HUES48 (cell line): ENCODE measurements around the gene AAMDC.
"Not testable (repeated sequence)": the region's sequence is repeated elsewhere in the genome, so short reads cannot be mapped to it uniquely, and the experiment has no call there.

ENCODE experiments used
- H3K27ac ChIP-seq: one replicate; pipeline ENCODE4 v1.7.0; 2013; ENCODE audit warnings: low read depth, low read length, inconsistent platforms
- H3K27me3 ChIP-seq: 2 replicates; pipeline ENCODE4 v1.6.1; 2013; ENCODE audit warnings: mild to moderate bottlenecking, low read length; ENCODE audit not compliant: control insufficient read depth, insufficient read depth
- H3K36me3 ChIP-seq: 2 replicates; pipeline ENCODE4 v1.6.1; 2013; ENCODE audit warnings: low read length; ENCODE audit not compliant: control insufficient read depth, insufficient read depth
- H3K4me1 ChIP-seq: 2 replicates; pipeline ENCODE4 v1.6.1; 2013; ENCODE audit warnings: mild to moderate bottlenecking, low read length; ENCODE audit not compliant: control insufficient read depth, insufficient read depth
- H3K4me3 ChIP-seq: 2 replicates; pipeline ENCODE4 v1.5.1; 2013; ENCODE audit warnings: mild to moderate bottlenecking, low read depth, low read length
- H3K9ac ChIP-seq: 2 replicates; pipeline ENCODE4 v1.6.1; 2013; ENCODE audit warnings: mild to moderate bottlenecking, low read depth, low read length, moderate library complexity
- H3K9me3 ChIP-seq: 2 replicates; pipeline ENCODE4 v1.6.1; 2013; ENCODE audit warnings: low read length; ENCODE audit not compliant: control insufficient read depth, insufficient read depth

The AAMDC gene

GRCh38 chr11:77883775-77884174 lies 62.8 kb downstream of the AAMDC start:
- Histone ChIP-seq H3K9ac (no peak overlapping the region), H3K27me3 (no peaks in the 10 kb centered on the region)

GRCh38 chr11:77884186-77884828 lies 63.4 kb downstream of the AAMDC start:
- Histone ChIP-seq H3K9ac (no peak overlapping the region), H3K4me3 (no peak overlapping the region), H3K36me3 (peaks cover 32% of the 10 kb centered on the region), H3K27me3 (no peaks in the 10 kb centered on the region), H3K27ac (no peak overlapping the region), H3K4me1 (no peaks in the 10 kb centered on the region), H3K9me3 (no peaks in the 10 kb centered on the region)

More at GRCh38 chr11:77883775-77884174, 62.8 kb downstream of the AAMDC start:
- H3K4me1 ChIP-seq = no peaks in the 10 kb centered on the region
- no peak overlapping the region for H3K4me3 ChIP-seq
- H3K36me3 ChIP-seq = peaks cover 37% of the 10 kb centered on the region
- H3K9me3 ChIP-seq = no peaks in the 10 kb centered on the region
- no peak overlapping the region for H3K27ac ChIP-seq

- Histone ChIP-seq H3K36me3 (peaks cover 34% of the 10 kb centered on the region), H3K27ac (no peak overlapping the region), H3K4me3 (no peak overlapping the region), H3K27me3 (no peaks in the 10 kb centered on the region), H3K9ac (no peak overlapping the region), H3K4me1 (no peaks in the 10 kb centered on the region), H3K9me3 (no peaks in the 10 kb centered on the region)
These were observed 63.9 kb downstream of the AAMDC start for GRCh38 chr11:77884829-77885190.

GRCh38 chr11:77886401-77886800 lies 65.5 kb downstream of the AAMDC start:
- H3K9ac ChIP-seq = no peak overlapping the region
- no peak overlapping the region for H3K27ac ChIP-seq
- H3K4me1 ChIP-seq = no peaks in the 10 kb centered on the region
- H3K36me3 ChIP-seq = peaks cover 28% of the 10 kb centered on the region
- H3K27me3 ChIP-seq = no peaks in the 10 kb centered on the region
- H3K9me3 ChIP-seq = no peaks in the 10 kb centered on the region
- H3K4me3 ChIP-seq = no peak overlapping the region

- not testable (repeated sequence) for H3K4me3 ChIP-seq, H3K9me3 ChIP-seq, H3K9ac ChIP-seq, H3K27me3 ChIP-seq, H3K4me1 ChIP-seq, H3K27ac ChIP-seq
- peaks cover 21% of the 10 kb centered on the region for H3K36me3 ChIP-seq
These were observed 68.1 kb downstream of the AAMDC start for GRCh38 chr11:77889045-77889444.

GRCh38 chr11:77890100-77890614 lies 69.2 kb downstream of the AAMDC start:
- H3K9me3 ChIP-seq, H3K9ac ChIP-seq, H3K4me3 ChIP-seq, H3K27me3 ChIP-seq, H3K4me1 ChIP-seq, H3K27ac ChIP-seq: not testable (repeated sequence)
- H3K36me3 ChIP-seq = peaks cover 21% of the 10 kb centered on the region

GRCh38 chr11:77890619-77891056 lies 69.7 kb downstream of the AAMDC start:
- H3K36me3 ChIP-seq = peaks cover 21% of the 10 kb centered on the region
- H3K27ac ChIP-seq, H3K4me1 ChIP-seq: not testable (repeated sequence)

GRCh38 chr11:77891256-77891655 lies 70.3 kb downstream of the AAMDC start:
- H3K4me1 ChIP-seq, H3K4me3 ChIP-seq, H3K9me3 ChIP-seq, H3K27me3 ChIP-seq, H3K9ac ChIP-seq, H3K27ac ChIP-seq: not testable (repeated sequence)
- peaks cover 18% of the 10 kb centered on the region for H3K36me3 ChIP-seq

More at GRCh38 chr11:77890619-77891056, 69.7 kb downstream of the AAMDC start:
- not testable (repeated sequence) for H3K4me3 ChIP-seq, H3K9me3 ChIP-seq, H3K9ac ChIP-seq, H3K27me3 ChIP-seq

- not testable (repeated sequence) for H3K9ac ChIP-seq, H3K4me3 ChIP-seq, H3K4me1 ChIP-seq, H3K9me3 ChIP-seq, H3K27ac ChIP-seq, H3K27me3 ChIP-seq
- peaks cover 16% of the 10 kb centered on the region; the same call in 1 of the 2 replicates for H3K36me3 ChIP-seq
These were observed 70.8 kb downstream of the AAMDC start for GRCh38 chr11:77891703-77892102.

GRCh38 chr11:77894949-77895348 lies 74.0 kb downstream of the AAMDC start:
- not testable (repeated sequence) for H3K27me3 ChIP-seq, H3K9me3 ChIP-seq, H3K4me1 ChIP-seq, H3K27ac ChIP-seq, H3K4me3 ChIP-seq, H3K9ac ChIP-seq
- H3K36me3 ChIP-seq = peaks cover 15% of the 10 kb centered on the region; the same call in 1 of the 2 replicates

- Histone ChIP-seq H3K9me3 (no peaks in the 10 kb centered on the region), H3K4me3 (no peak overlapping the region), H3K36me3 (0 out of 2 replicates have a peak, but pooled peaks cover 11% of the 10 kb centered on the region), H3K9ac (no peak overlapping the region), H3K27ac (no peak overlapping the region), H3K27me3 (no peaks in the 10 kb centered on the region), H3K4me1 (no peaks in the 10 kb centered on the region)
These were observed 87.9 kb downstream of the AAMDC start for GRCh38 chr11:77908835-77909234.
